Fibroblast of lung (primary cell): ENCODE data around the gene ADH1A.

Experiments
- CTCF ChIP-seq, 2 donors: IDR thresholded peaks in 1 of 2; conservative IDR thresholded peaks in 1 of 2; 1 replicate in 1 of 2; 2 replicates in 1 of 2; pipeline ENCODE4 v1.5.1; 2011 to 2012; ENCODE audit warnings: low read length in 2 of 2, control low read depth in 1 of 2, inconsistent platforms in 1 of 2, low read depth in 1 of 2, mild to moderate bottlenecking in 1 of 2
- EZH2 ChIP-seq: IDR thresholded peaks from 2 replicates; pipeline ENCODE4 v1.5.1; 2012; ENCODE audit warnings: low read length, control low read depth, mild to moderate bottlenecking; ENCODE audit errors: missing control alignments

DNA sequence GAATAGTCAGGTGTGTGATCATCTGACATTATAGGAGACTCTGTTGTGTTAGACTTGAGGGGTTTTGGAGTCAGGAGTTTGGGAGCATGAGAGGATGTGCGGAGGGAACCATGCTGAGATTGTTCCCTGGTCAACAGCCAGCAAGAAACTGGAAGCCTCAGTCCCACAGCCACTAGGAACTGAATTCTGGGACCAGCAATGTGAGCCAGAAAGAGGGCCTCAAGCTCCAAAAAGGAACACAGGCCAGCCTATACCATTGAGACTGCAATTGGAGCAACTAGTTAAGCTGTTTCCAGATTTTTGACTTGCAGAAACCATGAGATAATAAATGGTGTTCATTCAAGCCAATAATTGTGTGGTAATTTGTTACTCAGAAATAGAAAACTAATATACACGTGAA is 39.1 kb upstream of the ADH1A start:
- TF ChIP-seq CTCF (conservative IDR thresholded peaks at IDR 0.05 in 1 of 2, IDR thresholded peaks at IDR 0.05 in 1 of 2; ENCODE audit: low read depth in 1 of 2, low read length in 2 of 2) (no peak), EZH2 (no peak)
